ENCODE measurements around the gene KLHL33. TPM values are rescaled to one million over a fixed set of nuclear protein-coding genes. Genes with fewer than 3 reads are reported as not detected.
A peak's percentile ranks its signal among the peaks of the same experiment; 100 is the strongest.
"Not testable (repeated sequence)": the region's sequence is repeated elsewhere in the genome, so short reads cannot be mapped to it uniquely, and the experiment has no call there.

Gene KLHL33
- total RNA-seq, 1 donor from 2014 or later = 6.3 TPM

DNA sequence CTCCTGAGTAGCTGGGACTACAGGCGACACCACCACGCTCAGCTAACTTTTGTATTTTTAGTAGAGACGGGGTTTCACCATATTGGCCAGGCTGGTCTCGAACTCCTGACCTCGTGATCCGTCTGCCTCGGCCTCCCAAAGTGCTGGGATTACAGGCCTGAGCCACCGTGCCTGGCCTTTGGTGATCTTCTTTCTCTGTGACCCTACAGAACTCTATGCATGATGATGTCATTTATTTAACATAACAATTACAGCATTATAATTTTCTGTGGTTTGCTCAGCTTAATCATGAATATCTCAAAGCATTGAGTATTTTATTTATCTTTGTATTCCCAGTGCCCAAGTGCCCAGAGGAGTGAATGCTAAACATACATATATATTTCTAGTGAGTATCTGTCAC, 16.9 kb upstream of the KLHL33 start:
- DNase-seq (ENCODE audit: low spot score) = not testable (repeated sequence)

DNA sequence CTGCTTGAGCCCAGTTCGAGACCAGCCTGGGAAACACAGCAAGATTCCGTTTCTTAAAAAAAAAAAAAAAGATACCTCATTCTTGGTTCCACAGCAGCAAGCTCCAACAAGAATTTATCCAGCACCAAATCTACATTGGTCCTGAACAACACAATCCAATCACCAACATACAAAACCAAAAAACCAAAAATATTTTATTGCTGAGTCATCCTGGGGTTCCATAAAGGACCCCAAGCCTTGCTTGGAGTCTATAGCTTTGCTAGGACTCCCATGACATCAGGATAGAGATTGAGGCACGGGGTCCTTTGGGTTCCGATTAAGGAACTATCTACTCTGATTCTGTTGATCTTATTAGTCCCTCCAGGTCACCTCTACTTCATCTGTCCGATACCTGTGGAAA, 10.9 kb upstream of the KLHL33 start:
- DNase-seq (ENCODE audit: low spot score) = no peak

DNA sequence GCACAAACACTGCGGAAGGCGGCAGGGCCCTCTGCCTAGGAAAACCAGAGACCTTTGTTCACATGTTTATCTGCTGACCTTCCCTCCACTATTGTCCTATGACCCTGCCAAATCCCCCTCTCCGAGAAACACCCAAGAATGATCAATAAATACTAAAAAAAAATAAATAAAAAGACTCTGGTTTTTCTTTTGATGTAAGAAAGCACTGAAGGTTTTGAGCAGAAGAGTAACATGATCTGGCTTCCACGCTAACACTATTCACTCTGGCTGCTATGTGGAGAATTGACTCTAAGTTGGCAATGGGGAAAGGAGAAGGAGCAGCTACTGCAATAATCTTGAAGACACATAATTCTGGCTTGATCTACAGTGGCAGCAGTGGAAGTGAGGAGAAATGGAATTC, 7.7 kb upstream of the KLHL33 start:
- not testable (repeated sequence) for DNase-seq (ENCODE audit: low spot score)

DNA sequence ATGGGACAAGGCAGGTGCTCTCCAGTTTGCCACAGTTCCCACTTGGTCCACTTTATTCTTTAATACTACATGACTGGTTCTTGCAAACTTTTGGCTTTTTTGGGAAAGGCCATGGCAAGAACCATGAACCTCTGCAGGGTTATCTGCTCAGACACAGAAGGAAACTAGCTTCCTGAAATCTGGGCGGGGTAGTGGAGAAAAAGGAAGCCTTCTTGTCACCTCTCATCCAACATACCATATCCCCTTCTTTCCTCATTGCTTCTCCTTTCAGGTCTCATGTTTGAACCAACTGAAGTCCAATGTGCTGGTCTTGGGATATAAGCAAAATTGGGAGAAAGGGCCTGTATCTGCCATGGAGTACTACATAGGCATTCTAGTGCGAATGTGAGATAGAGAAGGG, 5.5 kb upstream of the KLHL33 start:
- no peak for DNase-seq (ENCODE audit: low spot score)

DNA sequence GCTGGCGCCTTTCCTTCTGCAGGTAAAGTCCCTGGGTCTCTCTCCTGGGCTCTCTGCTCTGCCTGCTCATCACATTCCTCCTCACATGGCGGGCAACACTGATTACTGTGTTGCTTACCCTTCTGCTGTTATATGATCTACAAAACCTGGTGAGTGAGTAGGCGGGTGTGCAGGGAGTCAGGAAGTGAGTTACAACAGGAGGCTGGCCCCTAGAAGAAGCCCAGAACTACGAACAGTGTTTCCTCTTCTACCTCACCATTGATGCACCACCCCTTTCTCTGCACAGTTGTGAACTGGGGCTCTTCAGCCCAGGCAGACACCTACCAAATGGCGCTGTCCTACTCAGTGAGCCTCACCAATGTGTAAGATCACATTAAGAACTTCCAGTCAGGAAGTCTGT, 4.9 kb upstream of the KLHL33 start:
- DNase-seq (ENCODE audit: low spot score) = no peak

DNA sequence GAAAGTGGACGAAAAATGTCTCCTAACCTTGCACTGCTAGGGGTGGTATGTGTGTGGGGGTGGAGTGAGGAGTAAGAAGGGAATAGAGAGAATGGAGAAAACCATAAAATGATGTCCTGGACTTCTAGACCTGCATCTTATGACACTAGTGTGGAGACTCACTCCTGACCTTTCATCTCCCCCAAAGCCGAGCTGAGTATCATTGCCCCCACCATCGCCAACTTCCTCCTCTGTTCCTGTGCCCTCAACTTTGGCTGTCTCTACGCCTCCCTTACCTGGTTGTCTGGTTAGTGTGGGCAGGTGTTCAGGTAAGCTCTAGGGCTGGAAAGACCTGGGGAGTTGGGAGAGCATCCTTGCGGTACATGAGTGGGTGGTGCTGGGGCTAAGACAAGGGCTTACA, 4.5 kb upstream of the KLHL33 start:
- DNase-seq (ENCODE audit: low spot score) = no peak

DNA sequence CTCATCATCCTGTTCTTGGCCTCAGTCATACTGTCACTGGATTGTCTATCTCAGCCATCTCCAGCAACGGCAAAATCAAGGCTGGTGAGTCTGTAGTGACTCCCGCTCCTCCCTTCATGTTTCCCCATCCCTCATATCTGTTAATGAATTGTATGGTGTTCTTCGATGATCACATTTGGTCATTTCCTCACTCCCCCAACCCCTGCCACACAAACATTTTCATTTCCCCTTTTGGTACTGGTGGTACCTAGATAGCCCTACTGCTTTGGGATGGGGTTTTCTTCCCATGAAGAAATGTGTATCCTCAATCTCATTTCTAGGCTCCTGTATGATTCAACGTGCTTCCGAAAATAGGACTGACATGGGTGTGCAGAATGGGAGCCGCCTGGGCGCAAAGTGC, 2.7 kb upstream of the KLHL33 start:
- no peak for DNase-seq (ENCODE audit: low spot score)

DNA sequence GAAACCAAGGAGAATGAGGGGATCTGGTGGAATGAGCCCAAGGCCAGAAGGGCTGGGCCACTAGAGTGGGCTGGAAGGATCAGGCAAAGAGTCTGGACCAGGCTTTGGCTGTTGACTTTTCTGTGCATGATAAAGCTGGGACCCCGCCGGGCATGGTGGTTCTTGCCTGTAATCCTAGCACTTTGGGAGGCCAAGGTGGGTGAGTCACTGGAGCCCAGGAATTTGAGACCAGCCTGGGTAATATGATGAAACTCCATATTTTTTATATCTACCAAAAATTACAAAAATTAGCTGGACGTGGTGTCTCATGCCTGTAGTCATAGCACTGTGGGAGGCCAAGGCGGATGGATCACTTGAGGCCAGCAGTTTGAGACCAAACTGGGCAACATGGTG, 393 bp upstream of the KLHL33 start:
- DNase-seq (ENCODE audit: low spot score) = no peak

DNA sequence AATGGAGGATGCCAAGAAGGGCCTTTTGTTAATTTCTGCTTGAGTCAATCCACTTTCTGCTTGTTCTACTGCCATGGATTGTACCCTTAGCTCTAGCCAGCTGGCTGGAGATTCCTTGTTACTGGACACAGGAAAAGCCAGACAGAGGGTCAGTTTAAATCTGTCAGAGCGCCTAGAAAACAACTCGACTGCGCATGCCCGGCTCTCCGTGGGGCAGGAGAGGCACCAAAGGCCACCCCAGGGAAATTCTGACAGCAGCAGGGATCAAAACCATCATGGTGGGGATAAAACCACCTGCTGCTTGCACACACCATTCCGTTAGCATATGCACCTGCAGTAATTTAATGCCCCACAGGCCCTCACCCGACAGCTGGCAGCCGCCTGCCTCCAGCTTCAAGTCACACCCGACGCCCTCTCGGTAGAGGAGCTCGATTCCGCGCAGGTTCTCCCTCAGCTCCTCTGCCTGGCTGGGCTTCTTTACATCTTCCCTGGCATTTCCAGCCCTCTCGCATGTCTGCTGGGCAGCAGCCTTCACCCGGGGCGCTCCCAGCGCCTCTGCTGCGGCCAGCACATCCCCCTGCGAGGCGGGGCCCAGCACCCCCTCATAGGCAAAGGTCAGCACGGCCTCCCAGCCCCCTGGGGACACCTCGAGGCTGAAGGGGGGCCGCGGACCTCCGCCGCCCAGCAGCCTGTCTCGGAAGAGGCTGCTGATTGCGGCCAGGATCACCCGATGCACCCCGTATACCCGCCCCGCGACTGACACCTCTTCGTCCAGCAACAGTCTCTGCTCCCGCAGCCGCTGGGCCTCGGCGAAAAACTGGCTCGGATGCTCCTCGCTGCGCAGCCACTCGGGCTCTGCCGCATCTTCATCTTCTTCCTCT, 1.0 kb downstream of the KLHL33 start:
- no peak for DNase-seq (ENCODE audit: low spot score)

DNA sequence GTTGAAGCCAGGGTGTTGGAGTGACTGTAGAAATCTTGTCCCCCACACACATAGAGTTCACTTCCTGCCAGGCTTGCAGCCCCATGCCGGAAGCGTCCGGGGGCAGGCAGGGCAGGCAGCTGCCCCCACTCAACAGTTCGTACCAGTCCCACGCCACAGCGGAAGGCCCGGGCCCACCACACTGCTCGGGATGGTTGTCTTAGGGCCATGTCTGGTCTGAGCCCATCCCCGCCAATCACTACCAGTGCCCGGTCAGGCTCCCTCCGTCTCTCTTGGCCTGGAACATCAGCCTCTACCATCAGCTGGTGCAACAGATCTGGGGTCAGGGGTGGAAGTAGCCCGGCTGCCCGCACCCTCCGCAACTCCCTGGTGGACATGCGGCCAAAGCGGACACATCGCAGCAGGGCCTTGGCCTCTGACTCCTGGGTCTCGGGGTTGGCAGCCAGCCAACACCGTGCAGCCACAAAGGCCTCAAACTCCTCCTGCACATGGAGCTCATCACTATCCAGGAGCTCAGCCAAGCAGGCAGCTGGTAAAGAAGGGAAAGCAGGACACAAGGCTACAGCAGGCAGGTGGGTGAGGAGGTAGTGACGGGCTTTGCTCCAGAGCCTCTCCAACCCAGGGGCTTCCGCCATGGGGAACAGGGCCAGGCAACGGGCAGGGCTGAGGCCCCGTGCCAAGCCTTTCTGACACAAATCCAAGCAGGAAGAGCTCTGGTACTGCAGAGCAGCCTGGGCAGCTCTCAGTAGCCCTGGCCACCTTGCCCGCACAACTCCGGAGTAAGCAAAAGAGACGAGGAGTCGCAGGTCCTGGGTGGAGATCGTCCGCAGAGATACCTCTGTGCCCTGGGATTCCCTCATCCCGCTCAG, 5.9 kb downstream of the KLHL33 start:
- DNase-seq (ENCODE audit: low spot score) = no peak

DNA sequence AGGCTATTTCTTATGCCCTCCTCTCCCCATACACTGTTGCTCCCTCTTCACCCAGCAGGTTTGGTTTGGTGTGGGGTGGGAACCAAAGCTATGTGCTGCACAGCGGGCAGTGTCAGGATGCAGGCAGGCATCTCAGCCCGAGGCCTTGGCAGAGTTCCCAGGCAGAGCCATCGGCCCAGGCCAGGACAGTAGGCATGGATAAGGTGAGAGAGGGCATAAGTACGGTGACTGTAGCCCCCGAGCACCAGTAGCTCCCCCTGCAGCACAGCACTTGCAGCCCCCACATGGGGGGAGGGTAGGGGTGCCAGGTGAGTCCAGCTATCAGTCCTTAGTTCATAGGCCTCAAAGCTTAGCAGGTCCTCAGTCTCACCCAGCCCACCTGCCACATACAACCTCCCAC, 7.2 kb downstream of the KLHL33 start:
- no peak for DNase-seq (ENCODE audit: low spot score)

DNA sequence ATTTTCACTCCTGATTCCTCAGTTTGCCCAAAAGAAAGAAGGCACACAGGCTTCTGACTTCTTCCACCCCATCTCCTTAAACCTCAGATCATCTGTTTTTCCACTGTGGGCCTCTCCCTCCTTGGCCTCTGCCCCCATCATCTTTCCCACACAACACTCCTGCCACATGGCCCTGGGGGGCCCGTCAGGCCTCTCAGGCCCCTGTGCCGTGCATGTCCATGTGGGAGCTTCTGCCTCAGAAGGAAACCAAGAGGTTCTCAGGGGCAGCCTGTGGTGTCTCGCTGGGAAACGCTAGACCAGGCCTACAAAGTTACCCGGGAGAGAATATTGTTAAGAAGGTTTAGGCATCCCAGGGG, 8.0 kb downstream of the KLHL33 start:
- no peak for DNase-seq (ENCODE audit: low spot score)

DNA sequence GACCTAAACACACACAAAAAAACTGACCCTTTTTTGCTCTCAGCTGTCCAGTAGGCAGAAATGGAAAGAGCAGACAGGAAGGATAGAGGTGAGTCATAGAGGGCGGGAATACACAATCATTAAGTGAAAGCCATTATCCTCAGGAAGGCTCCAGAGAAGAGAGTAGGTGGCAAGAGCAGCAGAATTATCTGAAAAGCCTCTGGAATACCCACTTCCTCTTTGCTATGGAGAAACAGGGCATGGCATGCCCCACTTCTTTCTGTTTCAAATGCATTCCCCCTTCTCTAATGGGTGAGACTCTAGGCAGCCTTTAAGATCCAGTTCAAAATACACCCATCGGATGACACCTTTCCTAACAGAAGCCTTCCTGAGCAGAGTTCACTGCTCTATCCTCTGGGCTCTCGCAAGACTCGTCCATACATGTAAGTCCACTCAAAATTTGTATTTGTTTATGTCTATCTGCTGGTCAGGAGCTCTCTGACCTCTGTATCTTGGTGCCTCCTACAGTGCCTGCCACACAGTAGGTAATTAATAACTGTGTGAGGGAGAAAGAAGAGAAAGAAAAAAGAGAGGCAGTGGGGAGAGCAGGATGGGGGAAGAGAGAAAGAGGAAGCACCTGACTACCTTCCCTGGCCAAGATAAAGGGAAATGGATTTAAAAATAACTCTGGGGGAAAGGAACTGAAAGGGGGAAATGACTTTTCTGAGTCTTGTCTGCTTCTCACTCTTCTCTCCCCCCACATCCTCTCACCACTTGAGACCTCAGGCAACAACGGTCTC, 8.5 kb downstream of the KLHL33 start:
- peak; percentile 37 for DNase-seq (ENCODE audit: low spot score)

DNA sequence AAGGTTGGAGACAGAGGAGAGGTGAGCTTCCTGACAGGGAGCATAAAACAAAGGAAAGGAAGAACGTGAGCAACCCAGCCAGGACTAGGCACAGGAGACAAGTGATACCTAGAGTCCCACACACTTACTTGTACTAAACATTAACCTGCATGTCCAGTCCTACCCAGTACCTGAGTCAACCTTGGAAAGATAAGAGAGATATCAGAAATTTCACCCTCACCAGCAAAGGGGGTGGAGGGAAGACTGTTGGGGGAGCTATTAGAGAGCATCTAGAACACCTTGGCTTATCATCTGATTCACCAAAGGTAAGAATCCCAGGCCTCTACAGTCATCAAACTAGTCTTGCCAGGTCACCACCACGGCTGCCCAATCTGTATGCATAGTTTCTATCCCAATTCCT, 11.1 kb downstream of the KLHL33 start:
- DNase-seq (ENCODE audit: low spot score) = no peak

DNA sequence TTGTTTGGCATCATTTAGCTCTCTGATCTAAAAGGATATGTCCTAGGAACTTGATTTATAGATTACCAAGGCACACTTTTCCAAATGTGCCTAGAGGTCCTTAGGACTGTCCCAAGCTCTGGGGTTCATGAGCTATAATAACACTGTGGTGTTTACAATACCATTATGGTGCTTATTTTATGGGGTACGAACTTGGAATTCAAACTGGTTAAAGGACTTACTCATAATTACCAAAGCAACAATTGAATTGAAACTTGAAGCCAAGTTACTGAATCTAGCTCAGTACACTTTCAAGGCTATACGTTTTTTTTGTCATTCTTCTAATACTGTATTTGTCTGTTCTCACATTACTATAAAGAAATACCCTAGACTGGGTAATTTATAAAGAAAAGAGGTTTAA, 13.1 kb downstream of the KLHL33 start:
- no peak for DNase-seq (ENCODE audit: low spot score)

DNA sequence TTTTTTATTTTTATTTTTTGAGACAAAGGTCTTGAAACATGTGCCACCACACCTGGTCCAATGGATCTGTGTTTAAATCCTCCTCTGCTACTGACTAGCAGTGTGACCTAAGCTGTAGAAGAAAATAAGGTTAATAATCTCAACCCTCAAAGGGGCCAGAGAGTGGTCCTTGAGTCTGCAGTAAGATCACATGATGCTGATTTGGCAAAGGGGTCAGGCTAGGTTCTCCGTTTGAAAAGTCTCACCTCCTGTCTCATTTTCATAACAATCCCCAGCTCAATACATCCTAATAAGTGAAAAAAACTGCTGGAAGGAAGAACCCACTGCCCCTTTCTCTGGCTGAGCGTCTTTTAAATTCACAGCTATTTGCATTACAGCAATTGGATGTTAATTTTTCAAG, 14.7 kb downstream of the KLHL33 start:
- DNase-seq (ENCODE audit: low spot score) = no peak

DNA sequence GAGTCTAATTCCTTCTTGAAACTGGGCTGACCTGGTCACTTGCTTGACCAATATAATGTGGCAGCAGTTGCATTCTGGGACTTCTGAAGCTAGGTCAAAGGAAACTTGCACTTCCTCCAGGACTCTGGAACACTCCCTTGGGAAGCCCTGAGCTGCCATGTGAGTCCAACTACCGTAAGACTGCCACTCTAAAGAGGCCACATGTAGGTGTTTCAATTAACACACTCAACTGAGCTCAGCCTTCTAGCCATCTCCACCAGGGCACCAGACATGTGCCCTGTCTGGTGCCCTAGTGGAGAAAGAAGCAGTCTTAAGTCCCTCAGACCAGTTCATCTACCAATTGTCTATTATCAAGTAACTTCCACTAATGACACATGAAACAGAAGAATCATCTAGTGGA, 16.5 kb downstream of the KLHL33 start:
- no peak for DNase-seq (ENCODE audit: low spot score)

DNA sequence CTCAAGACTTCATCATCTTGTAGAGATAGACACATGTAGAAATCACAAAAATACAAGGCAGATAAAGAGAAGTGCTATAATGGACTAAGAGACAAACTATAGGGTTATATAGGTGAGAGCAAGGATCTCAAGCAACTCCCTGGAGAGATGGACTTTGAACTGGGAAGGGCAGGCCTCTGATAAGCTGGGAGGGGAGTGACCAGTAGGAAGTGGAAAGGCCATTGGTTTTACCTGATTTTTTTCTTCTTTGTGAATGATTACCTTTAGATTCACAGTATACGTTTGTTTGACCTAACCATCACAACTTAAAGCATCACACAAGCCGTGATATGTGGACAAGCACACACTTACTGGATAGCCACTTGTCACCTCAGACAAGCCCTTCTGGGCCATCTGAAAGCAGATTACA, 17.5 kb downstream of the KLHL33 start:
- DNase-seq (ENCODE audit: low spot score) = no peak

DNA sequence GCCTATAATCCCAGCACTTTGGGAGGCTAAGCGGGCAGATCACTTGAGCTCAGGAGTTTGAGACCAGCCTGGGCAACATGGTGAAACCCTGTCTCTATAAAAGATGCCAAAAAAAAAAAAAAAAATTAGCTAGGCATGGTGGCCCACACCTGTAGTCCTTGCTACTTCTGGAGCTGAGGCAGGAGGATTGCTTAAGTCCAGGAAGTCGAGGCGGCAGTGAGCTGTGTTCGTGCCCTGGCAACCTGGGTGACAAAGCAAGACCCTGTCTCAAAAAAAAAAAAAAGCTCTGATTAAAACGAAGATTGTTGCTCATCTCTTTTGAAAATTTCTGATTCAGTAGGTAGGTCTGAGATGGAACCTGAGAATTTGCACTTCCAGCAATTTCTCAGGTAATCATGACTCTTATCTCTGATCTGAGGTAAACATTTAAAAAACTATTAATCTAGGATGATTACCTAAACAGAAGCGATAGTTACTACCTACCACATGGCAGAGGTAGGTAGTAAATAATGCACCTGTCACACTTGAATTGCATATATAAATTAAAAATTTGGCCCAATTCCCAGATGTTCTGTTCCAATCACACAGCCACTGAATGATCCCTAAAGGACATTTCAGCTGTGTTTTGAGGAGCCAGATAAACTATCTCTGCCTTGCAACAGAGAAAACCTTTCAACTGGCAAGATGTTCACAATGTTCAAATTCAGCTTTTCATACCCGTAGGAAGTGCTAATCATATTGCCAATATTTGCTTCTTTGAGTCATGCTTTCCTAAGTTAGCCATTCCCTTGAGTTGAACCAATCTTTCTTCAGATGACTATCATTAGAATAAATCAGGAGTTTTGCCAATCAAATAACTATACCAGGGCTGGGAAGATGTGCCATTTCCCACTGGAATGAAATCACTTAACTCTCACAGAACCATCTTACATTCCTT, 18.4 kb downstream of the KLHL33 start:
- DNase-seq (ENCODE audit: low spot score) = no peak

DNA sequence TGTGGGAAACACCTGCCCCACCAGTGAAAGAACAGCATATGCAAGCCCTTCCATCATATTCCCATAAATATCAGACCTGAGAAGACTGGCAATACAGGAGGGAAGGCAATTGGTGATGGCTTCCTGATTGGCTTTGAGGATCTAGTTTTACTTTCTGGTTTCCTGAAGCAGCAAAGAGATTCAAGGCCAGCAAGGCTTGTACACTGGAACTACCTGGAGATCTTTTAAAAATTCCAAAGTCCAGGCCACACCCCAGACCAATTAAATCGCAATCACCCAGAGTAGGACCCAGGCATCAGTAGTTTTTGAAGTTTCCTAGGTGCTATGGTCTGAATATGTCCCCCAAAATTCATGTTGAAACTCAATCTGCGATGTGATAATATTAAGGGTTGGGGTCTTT, 19.7 kb downstream of the KLHL33 start:
- DNase-seq (ENCODE audit: low spot score) = no peak

DNA sequence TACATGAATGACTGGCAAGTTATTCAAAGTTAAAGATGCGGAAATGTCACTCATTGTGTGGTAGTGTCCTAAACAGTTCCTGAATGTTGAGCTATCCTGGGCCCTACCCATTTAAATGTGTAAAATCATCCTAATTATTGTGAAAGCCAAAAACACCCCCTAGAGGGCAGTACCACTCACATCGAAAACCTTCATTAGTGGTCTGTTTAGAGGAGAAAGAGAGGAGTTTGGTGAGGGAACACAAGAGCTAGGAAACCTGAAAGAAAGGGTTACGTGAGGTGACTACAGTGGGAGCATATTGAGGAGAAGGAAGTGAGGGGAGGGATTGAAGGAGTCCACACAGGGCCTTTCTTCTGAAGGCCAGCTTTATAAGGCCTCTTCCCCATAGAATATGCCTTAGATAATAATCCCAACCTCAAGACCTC, 20.2 kb downstream of the KLHL33 start:
- DNase-seq (ENCODE audit: low spot score) = peak; percentile 57

Data from umbilical cord (tissue), 2 donors.